ENCODE results near the gene KCNIP4. TPM values are rescaled to one million over a fixed set of nuclear protein-coding genes. Genes with fewer than 3 reads are reported as not detected.

Gene KCNIP4
- total and polyA plus RNA-seq, 10 donors = not detected

DNA sequence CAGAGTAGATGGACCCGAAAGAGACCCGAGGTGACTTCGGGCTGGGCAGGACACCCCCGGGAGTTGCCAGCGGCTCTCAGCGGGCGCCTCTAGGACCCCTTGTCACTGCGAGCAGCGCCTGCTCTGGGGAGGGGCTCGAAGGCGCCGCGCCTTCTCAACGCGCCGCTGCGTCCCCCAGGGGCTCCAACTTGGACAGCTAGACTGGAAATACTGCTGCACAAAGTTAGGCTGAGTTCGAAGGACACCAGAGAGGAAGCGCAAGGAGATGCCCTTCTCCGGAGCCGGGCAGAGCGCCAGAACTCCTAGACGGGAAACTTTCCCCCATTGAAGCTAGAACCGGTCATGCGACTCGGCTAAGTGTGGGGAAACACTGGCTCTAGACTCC lies 493 bp upstream of the KCNIP4 start:
- no peak for TF ChIP-seq CTCF (IDR thresholded peaks at IDR 0.05 in 8 of 11, conservative IDR thresholded peaks at IDR 0.05 in 3 of 11)
- Histone ChIP-seq H3K27ac (no peak overlapping the region), H3K9me3 (peaks cover 0 to 4% (median 0%) of the 10 kb centered on the region in 8 donors), H3K27me3 (replicated peaks in 1 of 7) (peaks cover 0 to 48% (median 11%) of the 10 kb centered on the region in 7 donors), H3K4me1 (peaks cover 0 to 15% (median 3%) of the 10 kb centered on the region in 6 donors), H3K36me3 (no peaks in the 10 kb centered on the region), H3K4me3 (peak overlapping the region in 7 of 8 donors; percentile 13 to 61 (median 22))
- intact Hi-C loops (cut with DNase I; ENCODE audit: low total_unique reads) = no loop called here
- WGBS, 5 donors = 7 to 13% (median 9%) methylated on average over 9 to 26 of the region's 26 CpGs
- peak; percentile 73 for DNase-seq

DNA sequence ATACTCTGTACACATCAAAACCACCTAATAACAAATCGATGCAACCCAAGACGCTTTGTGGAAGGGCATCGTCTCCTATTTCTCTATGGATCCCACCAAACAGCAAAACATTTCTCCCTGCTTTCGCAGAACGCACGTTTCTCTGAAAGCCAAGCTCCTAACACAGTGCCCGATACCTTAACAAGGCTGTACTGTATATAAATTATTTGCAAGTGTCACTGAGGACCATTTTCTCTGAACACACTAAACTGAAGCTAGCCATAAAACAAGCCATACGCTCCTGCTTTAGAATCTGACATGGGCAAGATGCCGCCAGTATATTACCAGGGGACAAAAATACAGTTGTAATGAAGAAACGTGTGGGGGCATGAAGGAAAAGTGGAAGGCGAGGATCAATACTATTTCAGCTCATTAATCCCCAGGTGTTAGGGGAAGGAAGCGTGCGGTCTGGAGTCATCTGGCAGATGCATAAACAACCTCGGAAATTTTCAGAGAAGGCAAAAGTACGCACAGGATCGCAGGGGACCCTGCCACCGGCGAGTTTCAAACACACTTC lies 703 bp downstream of the KCNIP4 start:
- WGBS, 5 donors = 31 to 38% (median 34%) methylated on average over 18 of the region's 18 CpGs
- DNase-seq = no peak
- intact Hi-C loops (cut with DNase I; ENCODE audit: low total_unique reads) = no loop called here
- Histone ChIP-seq H3K4me3 (peak overlapping the region in 3 of 8 donors; percentile 1 to 61 (median 38)), H3K27ac (no peak overlapping the region), H3K4me1 (peaks cover 0 to 15% (median 3%) of the 10 kb centered on the region in 6 donors), H3K9me3 (peaks cover 0 to 4% (median 0%) of the 10 kb centered on the region in 8 donors), H3K27me3 (replicated peaks in 1 of 7) (peaks cover 0 to 48% (median 11%) of the 10 kb centered on the region in 7 donors), H3K36me3 (no peaks in the 10 kb centered on the region)
- TF ChIP-seq CTCF (IDR thresholded peaks at IDR 0.05 in 8 of 11, conservative IDR thresholded peaks at IDR 0.05 in 3 of 11) (no peak), POLR2AphosphoS5 (IDR thresholded peaks at IDR 0.05) (no peak)

DNA sequence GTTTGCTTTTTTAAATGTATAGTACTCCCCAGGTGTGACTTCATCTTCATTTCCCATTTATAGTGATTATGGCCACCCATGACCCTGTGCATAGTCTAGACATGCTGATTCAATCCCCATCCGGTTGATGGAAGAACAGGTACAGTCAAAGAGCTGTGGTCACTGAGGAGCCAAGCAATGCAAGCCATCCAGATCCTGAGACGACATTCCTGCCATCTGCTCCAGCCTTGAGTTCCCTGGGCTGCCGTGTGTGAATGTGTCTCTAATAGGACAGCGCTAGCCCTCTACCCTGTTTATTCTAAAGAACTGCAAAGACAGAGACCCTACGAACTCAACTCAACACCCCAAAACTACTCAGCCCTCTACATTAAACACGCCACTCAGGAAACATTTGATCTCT lies 1.7 kb downstream of the KCNIP4 start:
- TF ChIP-seq CTCF (IDR thresholded peaks at IDR 0.05 in 8 of 11, conservative IDR thresholded peaks at IDR 0.05 in 3 of 11) (no peak), POLR2A (IDR thresholded peaks at IDR 0.05) (no peak), POLR2AphosphoS5 (IDR thresholded peaks at IDR 0.05) (no peak)
- 83 to 88% (median 86%) methylated on average over 6 of the region's 6 CpGs for WGBS, 5 donors
- H3K36me3 ChIP-seq = no peaks in the 10 kb centered on the region

DNA sequence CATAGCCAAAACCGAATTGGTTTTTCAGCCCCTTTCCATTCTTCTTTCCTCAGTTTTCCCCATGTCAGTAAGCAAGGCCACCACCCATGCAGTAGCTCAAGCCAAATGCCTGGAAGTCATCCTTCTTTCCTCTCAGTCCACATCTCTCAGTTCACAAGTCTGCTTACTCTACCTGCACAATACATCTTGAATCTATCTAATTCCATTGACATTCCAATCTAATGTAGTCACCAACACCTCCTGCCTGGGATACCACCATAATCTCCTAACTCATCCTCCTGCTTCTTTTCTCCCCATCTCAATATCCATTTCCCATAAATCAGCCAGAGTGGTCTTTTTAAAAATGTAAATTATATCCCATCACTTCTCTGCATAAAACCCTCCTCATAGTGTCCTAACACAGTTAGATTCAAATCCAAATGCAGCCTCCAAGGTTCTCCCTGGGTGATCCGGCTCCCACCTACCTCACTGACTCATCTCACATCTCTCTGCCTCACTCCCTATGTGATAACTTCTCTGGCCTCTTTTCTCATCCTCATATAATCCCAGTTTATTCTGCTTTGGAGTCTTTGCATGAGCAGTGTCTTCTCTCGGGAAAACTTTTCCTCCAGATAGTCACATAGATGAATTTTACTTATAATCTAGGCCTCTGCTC lies 26.9 kb downstream of the KCNIP4 start:
- intact Hi-C loops (cut with DNase I; ENCODE audit: low total_unique reads) = no loop called here
- 42 to 65% (median 61%) methylated on average over 3 of the region's 3 CpGs for WGBS, 5 donors
- DNase-seq = no peak
- Histone ChIP-seq H3K4me1 (no peaks in the 10 kb centered on the region), H3K4me3 (no peak overlapping the region), H3K9me3 (no peaks in the 10 kb centered on the region), H3K27ac (no peak overlapping the region), H3K36me3 (no peaks in the 10 kb centered on the region), H3K27me3 (replicated peaks in 1 of 7) (no peaks in the 10 kb centered on the region)
- TF ChIP-seq POLR2AphosphoS5 (IDR thresholded peaks at IDR 0.05) = no peak
- no peak for TF ChIP-seq POLR2A (IDR thresholded peaks at IDR 0.05)
- TF ChIP-seq CTCF (IDR thresholded peaks at IDR 0.05 in 8 of 11, conservative IDR thresholded peaks at IDR 0.05 in 3 of 11) = no peak

More for the DNA sequence above, 1.7 kb downstream of the KCNIP4 start:
- DNase-seq = no peak
- intact Hi-C loops (cut with DNase I; ENCODE audit: low total_unique reads) = no loop called here
- H3K4me3 ChIP-seq = no peak overlapping the region
- peaks cover 0 to 8% (median 0%) of the 10 kb centered on the region in 6 donors for H3K4me1 ChIP-seq
- H3K27ac ChIP-seq = no peak overlapping the region
- H3K9me3 ChIP-seq = peaks cover 0 to 4% (median 0%) of the 10 kb centered on the region in 8 donors
- H3K27me3 ChIP-seq (replicated peaks in 1 of 7) = peaks cover 0 to 48% (median 11%) of the 10 kb centered on the region in 7 donors
